Subcutaneous abdominal adipose tissue (tissue), 5 donors: ENCODE data around the gene SLC25A21.
"Not testable (repeated sequence)": the region's sequence is repeated elsewhere in the genome, so short reads cannot be mapped to it uniquely, and the experiment has no call there.

Experiments
- H3K27ac ChIP-seq: one replicate; pipeline ENCODE4 v1.7.0; 2013; ENCODE audit warnings: low read depth, mild to moderate bottlenecking, inconsistent platforms, low read length, moderate library complexity
- H3K27me3 ChIP-seq, 5 donors: one replicate each; pipeline ENCODE4 v1.7.0; 2013; ENCODE audit warnings: low read length in 5 of 5, inconsistent platforms in 1 of 5; ENCODE audit not compliant: control insufficient read depth in 5 of 5, insufficient read depth in 4 of 5
- H3K36me3 ChIP-seq, 5 donors: one replicate each; pipeline ENCODE4 v1.7.0; 2013; ENCODE audit warnings: low read length in 5 of 5; ENCODE audit not compliant: control insufficient read depth in 5 of 5, insufficient read depth in 5 of 5
- H3K4me1 ChIP-seq, 5 donors: one replicate each; pipeline ENCODE4 v1.7.0; 2013; ENCODE audit warnings: low read length in 5 of 5, mild to moderate bottlenecking in 3 of 5, moderate library complexity in 1 of 5; ENCODE audit not compliant: control insufficient read depth in 5 of 5, insufficient read depth in 5 of 5
- H3K4me3 ChIP-seq, 5 donors: one replicate each; pipeline ENCODE4 v1.7.0; 2013; ENCODE audit warnings: low read length in 5 of 5, low read depth in 1 of 5
- H3K9ac ChIP-seq, 5 donors: one replicate each; pipeline ENCODE4 v1.7.0; 2013; ENCODE audit warnings: low read length in 5 of 5, mild to moderate bottlenecking in 4 of 5, moderate library complexity in 3 of 5
- H3K9me3 ChIP-seq, 5 donors: one replicate each; pipeline ENCODE4 v1.7.0; 2013; ENCODE audit warnings: low read length in 5 of 5; ENCODE audit not compliant: control insufficient read depth in 5 of 5
- donor health status: healthy.
- donor health status: healthy.
- donor health status: healthy.
- donor health status: healthy.
- donor health status: healthy.

SLC25A21 gene

DNA sequence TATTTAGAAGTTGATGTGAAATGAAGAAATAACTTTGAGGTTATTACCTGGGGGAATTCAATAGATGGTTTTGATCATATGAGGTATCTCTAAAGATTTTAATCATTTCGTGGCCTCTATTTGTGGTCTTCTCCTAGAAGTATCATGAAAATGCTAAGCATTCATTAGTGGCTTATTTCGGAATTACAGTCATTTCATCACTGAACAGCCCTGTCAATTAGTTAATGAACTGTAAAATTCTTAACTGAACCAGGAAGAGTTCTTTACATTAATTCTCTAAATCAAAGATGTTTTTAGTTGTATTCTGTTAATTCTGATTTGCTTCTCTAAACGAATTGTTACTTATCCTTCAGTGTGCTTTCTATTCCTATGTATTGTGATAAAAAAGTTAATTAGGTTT lies 261.8 kb downstream of the SLC25A21 start:
- Histone ChIP-seq H3K9ac (no peak overlapping the region), H3K36me3 (no peaks in the 10 kb centered on the region), H3K27me3 (peaks cover 0 to 4% (median 0%) of the 10 kb centered on the region in 5 donors), H3K9me3 (no peaks in the 10 kb centered on the region), H3K4me1 (no peaks in the 10 kb centered on the region), H3K27ac (no peak overlapping the region), H3K4me3 (no peak overlapping the region)

GRCh38 chr14:36905272-36905888 lies 267.0 kb downstream of the SLC25A21 start:
- no peaks in the 10 kb centered on the region for H3K9me3 ChIP-seq
- H3K9ac ChIP-seq: no peak overlapping the region
- H3K27ac ChIP-seq: no peak overlapping the region
- H3K36me3 ChIP-seq: no peaks in the 10 kb centered on the region
- H3K4me1 ChIP-seq: no peaks in the 10 kb centered on the region
- H3K27me3 ChIP-seq: no peaks in the 10 kb centered on the region
- H3K4me3 ChIP-seq: no peak overlapping the region

DNA sequence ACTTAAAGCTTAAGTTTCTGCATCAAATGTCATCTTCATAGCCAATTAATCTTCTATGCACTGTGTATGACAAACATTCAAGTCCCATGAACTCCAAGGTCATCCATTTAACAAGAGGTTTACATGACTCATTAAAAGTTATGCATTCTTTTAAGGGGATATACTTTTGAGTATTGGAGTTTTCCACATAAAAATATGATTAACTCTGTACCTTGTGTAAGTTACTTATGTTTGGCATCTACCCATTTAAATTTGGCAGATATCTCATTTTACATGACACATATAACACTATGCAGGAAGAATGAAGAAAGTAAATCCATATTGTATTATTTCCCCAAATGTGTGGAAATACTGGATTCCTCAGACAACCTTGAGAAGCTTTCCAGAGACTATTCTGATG lies 270.5 kb downstream of the SLC25A21 start:
- Histone ChIP-seq H3K9ac (no peak overlapping the region), H3K9me3 (no peaks in the 10 kb centered on the region), H3K27ac (no peak overlapping the region), H3K27me3 (no peaks in the 10 kb centered on the region), H3K4me1 (no peaks in the 10 kb centered on the region), H3K4me3 (no peak overlapping the region), H3K36me3 (no peaks in the 10 kb centered on the region)

- no peaks in the 10 kb centered on the region for H3K27me3 ChIP-seq
- no peaks in the 10 kb centered on the region for H3K4me1 ChIP-seq
- H3K9ac ChIP-seq: no peak overlapping the region
- H3K27ac ChIP-seq: no peak overlapping the region
- H3K9me3 ChIP-seq: no peaks in the 10 kb centered on the region
- H3K36me3 ChIP-seq: no peaks in the 10 kb centered on the region
- H3K4me3 ChIP-seq: no peak overlapping the region
These were observed 271.6 kb downstream of the SLC25A21 start for GRCh38 chr14:36900846-36901245.

DNA sequence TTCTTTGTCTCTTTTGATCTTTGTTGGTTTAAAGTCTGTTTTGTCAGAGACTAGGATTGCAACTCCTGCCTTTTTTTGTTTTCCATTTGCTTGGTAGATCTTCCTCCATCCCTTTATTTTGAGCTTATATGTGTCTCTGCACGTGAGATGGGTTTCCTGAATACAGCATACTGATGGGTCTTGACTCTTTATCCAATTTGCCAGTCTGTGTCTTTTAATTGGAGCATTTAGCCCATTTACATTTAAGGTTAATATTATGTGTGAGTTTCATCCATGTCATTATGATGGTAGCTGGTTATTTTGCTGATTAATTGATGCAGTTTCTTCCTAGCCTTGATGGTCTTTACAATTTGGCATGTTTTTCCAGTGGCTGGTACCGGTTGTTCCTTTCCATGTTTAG lies 276.1 kb downstream of the SLC25A21 start:
- not testable (repeated sequence) for H3K9ac ChIP-seq, H3K36me3 ChIP-seq, H3K9me3 ChIP-seq, H3K4me1 ChIP-seq, H3K27me3 ChIP-seq, H3K27ac ChIP-seq, H3K4me3 ChIP-seq

GRCh38 chr14:36884049-36884448 lies 288.4 kb downstream of the SLC25A21 start:
- Histone ChIP-seq H3K9me3 (peaks cover 0 to 10% (median 4%) of the 10 kb centered on the region in 5 donors), H3K36me3 (no peaks in the 10 kb centered on the region), H3K4me1 (no peaks in the 10 kb centered on the region), H3K9ac (no peak overlapping the region), H3K4me3 (no peak overlapping the region), H3K27ac (no peak overlapping the region), H3K27me3 (no peaks in the 10 kb centered on the region)

DNA sequence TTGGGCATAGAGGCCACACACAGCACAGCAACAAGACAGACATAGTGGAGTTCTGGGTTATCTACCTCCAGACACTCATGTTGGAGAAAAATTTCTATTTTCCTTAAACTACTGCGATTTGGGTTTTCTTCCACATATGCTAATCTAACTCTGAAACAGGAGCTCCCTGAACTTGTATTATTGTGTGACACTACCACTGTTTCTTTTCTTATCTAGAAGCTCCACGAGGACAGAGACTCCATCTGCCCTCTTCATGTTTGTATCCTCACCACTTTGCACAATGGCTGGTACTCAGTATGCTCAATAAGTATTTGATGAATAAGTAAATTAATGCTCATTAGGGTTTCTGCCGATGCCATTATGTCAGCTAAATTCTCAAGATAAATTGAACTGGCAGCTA lies 292.1 kb downstream of the SLC25A21 start:
- H3K9me3 ChIP-seq: peaks cover 0 to 10% (median 4%) of the 10 kb centered on the region in 5 donors
- no peak overlapping the region for H3K9ac ChIP-seq
- H3K4me3 ChIP-seq: no peak overlapping the region
- no peaks in the 10 kb centered on the region for H3K36me3 ChIP-seq
- no peaks in the 10 kb centered on the region for H3K4me1 ChIP-seq
- no peak overlapping the region for H3K27ac ChIP-seq
- H3K27me3 ChIP-seq: no peaks in the 10 kb centered on the region

GRCh38 chr14:36879558-36879957 lies 292.8 kb downstream of the SLC25A21 start:
- Histone ChIP-seq H3K27me3 (no peaks in the 10 kb centered on the region), H3K9me3 (peaks cover 0 to 5% (median 0%) of the 10 kb centered on the region in 5 donors), H3K4me3 (no peak overlapping the region), H3K27ac (no peak overlapping the region), H3K36me3 (no peaks in the 10 kb centered on the region), H3K9ac (no peak overlapping the region), H3K4me1 (no peaks in the 10 kb centered on the region)

- no peak overlapping the region for H3K4me3 ChIP-seq
- no peaks in the 10 kb centered on the region for H3K9me3 ChIP-seq
- no peak overlapping the region for H3K27ac ChIP-seq
- no peaks in the 10 kb centered on the region for H3K4me1 ChIP-seq
- H3K9ac ChIP-seq: no peak overlapping the region
- no peaks in the 10 kb centered on the region for H3K36me3 ChIP-seq
- H3K27me3 ChIP-seq: no peaks in the 10 kb centered on the region
These were observed 297.8 kb downstream of the SLC25A21 start for GRCh38 chr14:36874396-36875138.

DNA sequence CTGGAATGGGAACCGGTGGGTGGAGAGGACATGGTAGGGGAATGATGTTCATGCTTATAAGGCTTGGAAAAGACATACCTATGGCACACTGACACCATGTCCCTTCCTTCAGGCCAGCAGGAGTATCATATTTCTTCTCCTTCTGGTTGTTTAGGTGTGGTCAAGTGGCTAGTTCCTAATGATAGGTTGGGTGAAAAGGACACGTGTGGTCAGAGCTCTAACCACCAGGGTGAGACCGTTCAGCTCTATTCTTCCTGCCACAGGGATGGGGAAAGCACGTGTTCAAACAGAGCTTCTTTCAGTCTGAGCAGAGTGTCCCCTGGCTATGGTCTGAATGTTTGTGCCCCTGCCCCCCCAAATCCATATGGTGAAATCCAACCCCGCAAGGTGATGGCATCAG lies 301.6 kb downstream of the SLC25A21 start:
- Histone ChIP-seq H3K4me1 (no peaks in the 10 kb centered on the region), H3K27ac (no peak overlapping the region), H3K36me3 (no peaks in the 10 kb centered on the region), H3K4me3 (no peak overlapping the region), H3K27me3 (no peaks in the 10 kb centered on the region), H3K9ac (no peak overlapping the region), H3K9me3 (peaks cover 0 to 3% (median 0%) of the 10 kb centered on the region in 5 donors)
